Panc1 (cell line): ENCODE data around the gene TPRG1. TPM values are rescaled to one million over a fixed set of nuclear protein-coding genes. Genes with fewer than 3 reads are reported as not detected.

Source experiments
- ATAC-seq: fragments of 200-7000 bp; cut with Tn5 transposase; 2 replicates; pipeline ENCODE4 v1.9.1; 2020; ENCODE audit warnings: mild to moderate bottlenecking, moderate library complexity
- BruUV-seq: library from RNA; stranded (reverse); fragments of 400-500 nt; replicated peaks from 2 replicates; lab custom pipeline; 2021; lab: Mats Ljungman, UMichigan
- CTCF ChIA-PET: fragments of 300-600 bp; sonication (Branson Sonifier 250); formaldehyde crosslinking; loops from one replicate; lab custom pipeline; 2022; ENCODE audit warnings: antibody characterized with exemption; lab: Charles Lee
- POLR2A ChIA-PET: fragments of 300-600 bp; sonication (Branson Sonifier 250); formaldehyde crosslinking; loops from one replicate; lab custom pipeline; 2022; ENCODE audit warnings: antibody characterized with exemption; lab: Charles Lee
- DNase-seq: peaks from one replicate; pipeline ENCODE4 v3.0.0-alpha.2; 2010; ENCODE audit warnings: low read depth, low spot score
- H3K27ac ChIP-seq: 2 replicates; pipeline ENCODE4 v1.5.1; 2011; ENCODE audit warnings: mild to moderate bottlenecking, low read length, inconsistent platforms
- H3K27me3 ChIP-seq: fragments of 200-500 bp; sonication (Bioruptor generic); 2 replicates; pipeline ENCODE4 v1.6.0; 2014; ENCODE audit warnings: low read length, inconsistent platforms; ENCODE audit not compliant: control insufficient read depth, insufficient read depth
- H3K36me3 ChIP-seq: fragments of 200-500 bp; sonication (Bioruptor generic); 2 replicates; pipeline ENCODE4 v1.5.1; 2014; ENCODE audit warnings: inconsistent platforms, mild to moderate bottlenecking, low read length, moderate library complexity; ENCODE audit not compliant: control insufficient read depth, insufficient read depth
- H3K4me1 ChIP-seq: 2 replicates; pipeline ENCODE4 v1.5.1; 2011; ENCODE audit warnings: inconsistent platforms, mild to moderate bottlenecking, low read length, moderate library complexity; ENCODE audit not compliant: control insufficient read depth, insufficient read depth
- H3K4me3 ChIP-seq, 2 experiments: 2 replicates each; pipeline ENCODE4 v1.5.1; 2011 to 2012; ENCODE audit warnings: low read depth in 2 of 2, low read length in 2 of 2, mild to moderate bottlenecking in 2 of 2, inconsistent platforms in 1 of 2, moderate library complexity in 1 of 2
- H3K9me3 ChIP-seq: fragments of 200-500 bp; sonication (Bioruptor generic); 2 replicates; pipeline ENCODE4 v1.5.1; 2014; ENCODE audit warnings: low read depth, mild to moderate bottlenecking, inconsistent platforms, low read length, moderate library complexity; ENCODE audit not compliant: control insufficient read depth, insufficient read depth
- POLR2AphosphoS5 ChIP-seq: IDR thresholded peaks from 2 replicates; pipeline ENCODE4 v1.6.1; 2012; ENCODE audit warnings: mild to moderate bottlenecking, low read depth, low read length, moderate library complexity
- SIN3A ChIP-seq: IDR thresholded peaks from 2 replicates; pipeline ENCODE4 v1.6.1; 2012; ENCODE audit warnings: low read depth, mild to moderate bottlenecking, low read length, moderate library complexity, borderline replicate concordance; ENCODE audit not compliant: insufficient read depth
- TCF7L2 ChIP-seq: IDR thresholded peaks from 2 replicates; pipeline ENCODE4 v1.6.1; 2011; ENCODE audit warnings: mild to moderate bottlenecking, low read depth, low read length, inconsistent platforms
- in situ Hi-C: cut with HindIII; loops from 2 replicates; pipeline ENCODE4 v1.10.0; 2016; ENCODE audit warnings: low sequenced_read_pairs, low pct_unique_long_range_greater_than_20kb
- intact Hi-C: fragments of 100-400 bp; cut with micrococcal nuclease; formaldehyde crosslinking; loops from one replicate; pipeline ENCODE4 v1.10.0; 2022; ENCODE audit not compliant: unreplicated experiment
- total RNA-seq: library from RNA; stranded (reverse); gene quantifications from one replicate; pipeline ENCODE4 v1.2.1, GENCODE V29; 2021; ENCODE audit not compliant: unreplicated experiment
- TF ChIP-seq, protein P1 (sequence below): fragments of 450-650 bp; IDR thresholded peaks from 2 replicates; pipeline ENCODE4 v1.5.1; 2017; ENCODE audit warnings: mild to moderate bottlenecking
- TF ChIP-seq, protein P2 (sequence below), 2 experiments: IDR thresholded peaks; 2 replicates each; pipeline ENCODE4 v1.6.1; 2011 to 2012; ENCODE audit warnings: low read depth in 2 of 2, control low read depth in 1 of 2, low read length in 1 of 2, mild to moderate bottlenecking in 1 of 2, moderate library complexity in 1 of 2; ENCODE audit not compliant: insufficient read depth in 1 of 2

Gene TPRG1
- total RNA-seq, 1 experiment from 2014 or later: not detected

GRCh38 chr3:189144645-189145044 is 27.1 kb upstream of the TPRG1 start:
- peaks cover 13% of the 10 kb centered on the region; the same call in 1 of the 2 replicates for H3K27me3 ChIP-seq
- peaks cover 4% of the 10 kb centered on the region; the same call in 1 of the 2 replicates for H3K4me1 ChIP-seq
- no peak overlapping the region for H3K4me3 ChIP-seq
- in situ Hi-C loops: loop anchor here (10.0 kb wide), 1 partner anchor 1400 kb away; the partner anchor contains the start of gene BCL6
- no peak overlapping the region for H3K27ac ChIP-seq
- DNase-seq (no peak), ATAC-seq (peak; percentile 70; the same call in 1 of the 2 replicates)
- no peaks in the 10 kb centered on the region for H3K36me3 ChIP-seq
- intact Hi-C loops: loop anchor here (5.0 kb wide), 1 partner anchor 187 kb away; no protein-coding TSS in a partner anchor
- no TSS peak for BruUV-seq
- TF ChIP-seq SIN3A (no peak), POLR2AphosphoS5 (no peak)
- TF ChIP-seq, protein P1, sequence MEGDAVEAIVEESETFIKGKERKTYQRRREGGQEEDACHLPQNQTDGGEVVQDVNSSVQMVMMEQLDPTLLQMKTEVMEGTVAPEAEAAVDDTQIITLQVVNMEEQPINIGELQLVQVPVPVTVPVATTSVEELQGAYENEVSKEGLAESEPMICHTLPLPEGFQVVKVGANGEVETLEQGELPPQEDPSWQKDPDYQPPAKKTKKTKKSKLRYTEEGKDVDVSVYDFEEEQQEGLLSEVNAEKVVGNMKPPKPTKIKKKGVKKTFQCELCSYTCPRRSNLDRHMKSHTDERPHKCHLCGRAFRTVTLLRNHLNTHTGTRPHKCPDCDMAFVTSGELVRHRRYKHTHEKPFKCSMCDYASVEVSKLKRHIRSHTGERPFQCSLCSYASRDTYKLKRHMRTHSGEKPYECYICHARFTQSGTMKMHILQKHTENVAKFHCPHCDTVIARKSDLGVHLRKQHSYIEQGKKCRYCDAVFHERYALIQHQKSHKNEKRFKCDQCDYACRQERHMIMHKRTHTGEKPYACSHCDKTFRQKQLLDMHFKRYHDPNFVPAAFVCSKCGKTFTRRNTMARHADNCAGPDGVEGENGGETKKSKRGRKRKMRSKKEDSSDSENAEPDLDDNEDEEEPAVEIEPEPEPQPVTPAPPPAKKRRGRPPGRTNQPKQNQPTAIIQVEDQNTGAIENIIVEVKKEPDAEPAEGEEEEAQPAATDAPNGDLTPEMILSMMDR: peak; percentile 65
- ChIA-PET CTCF (no interaction called here), POLR2A (no interaction called here)
- H3K9me3 ChIP-seq: no peaks in the 10 kb centered on the region

- DNase-seq: no peak
- Histone ChIP-seq H3K36me3 (no peaks in the 10 kb centered on the region), H3K9me3 (no peaks in the 10 kb centered on the region), H3K27me3 (peaks cover 10% of the 10 kb centered on the region; the same call in 1 of the 2 replicates), H3K4me3 (no peak overlapping the region), H3K27ac (no peak overlapping the region), H3K4me1 (peaks cover 4% of the 10 kb centered on the region; the same call in 1 of the 2 replicates)
- POLR2A ChIA-PET: no interaction called here
- BruUV-seq: no TSS peak
- CTCF ChIA-PET: no interaction called here
- no peak for TF ChIP-seq SIN3A
- TF ChIP-seq TCF7L2: no peak
- TF ChIP-seq POLR2AphosphoS5: no peak
- TF ChIP-seq, protein P2, sequence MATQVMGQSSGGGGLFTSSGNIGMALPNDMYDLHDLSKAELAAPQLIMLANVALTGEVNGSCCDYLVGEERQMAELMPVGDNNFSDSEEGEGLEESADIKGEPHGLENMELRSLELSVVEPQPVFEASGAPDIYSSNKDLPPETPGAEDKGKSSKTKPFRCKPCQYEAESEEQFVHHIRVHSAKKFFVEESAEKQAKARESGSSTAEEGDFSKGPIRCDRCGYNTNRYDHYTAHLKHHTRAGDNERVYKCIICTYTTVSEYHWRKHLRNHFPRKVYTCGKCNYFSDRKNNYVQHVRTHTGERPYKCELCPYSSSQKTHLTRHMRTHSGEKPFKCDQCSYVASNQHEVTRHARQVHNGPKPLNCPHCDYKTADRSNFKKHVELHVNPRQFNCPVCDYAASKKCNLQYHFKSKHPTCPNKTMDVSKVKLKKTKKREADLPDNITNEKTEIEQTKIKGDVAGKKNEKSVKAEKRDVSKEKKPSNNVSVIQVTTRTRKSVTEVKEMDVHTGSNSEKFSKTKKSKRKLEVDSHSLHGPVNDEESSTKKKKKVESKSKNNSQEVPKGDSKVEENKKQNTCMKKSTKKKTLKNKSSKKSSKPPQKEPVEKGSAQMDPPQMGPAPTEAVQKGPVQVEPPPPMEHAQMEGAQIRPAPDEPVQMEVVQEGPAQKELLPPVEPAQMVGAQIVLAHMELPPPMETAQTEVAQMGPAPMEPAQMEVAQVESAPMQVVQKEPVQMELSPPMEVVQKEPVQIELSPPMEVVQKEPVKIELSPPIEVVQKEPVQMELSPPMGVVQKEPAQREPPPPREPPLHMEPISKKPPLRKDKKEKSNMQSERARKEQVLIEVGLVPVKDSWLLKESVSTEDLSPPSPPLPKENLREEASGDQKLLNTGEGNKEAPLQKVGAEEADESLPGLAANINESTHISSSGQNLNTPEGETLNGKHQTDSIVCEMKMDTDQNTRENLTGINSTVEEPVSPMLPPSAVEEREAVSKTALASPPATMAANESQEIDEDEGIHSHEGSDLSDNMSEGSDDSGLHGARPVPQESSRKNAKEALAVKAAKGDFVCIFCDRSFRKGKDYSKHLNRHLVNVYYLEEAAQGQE (IDR thresholded peaks at IDR 0.05; ENCODE audit: insufficient read depth in 1 of 2, low read depth in 2 of 2, low read length in 1 of 2): no peak
- TF ChIP-seq, protein P1: no peak
- intact Hi-C loops (loop anchor here (5.0 kb wide), 1 partner anchor 190 kb away; no protein-coding TSS in a partner anchor), in situ Hi-C loops (loop anchor here (10.0 kb wide), 1 partner anchor 1402 kb away; the partner anchor contains the start of gene BCL6)
- 0 out of 2 replicates have a peak, but pooled peaks have one; percentile 24 for ATAC-seq
These were observed 24.9 kb upstream of the TPRG1 start for GRCh38 chr3:189146848-189147247.
